Keratinocyte (primary cell): Measurements from ENCODE around the gene TMEM132E. TPM values are rescaled to one million over a fixed set of nuclear protein-coding genes. Genes with fewer than 3 reads are reported as not detected.

ENCODE experiments used
- DNase-seq: peaks from one replicate; pipeline ENCODE4 v3.0.0-alpha.2; 2011; ENCODE audit warnings: low read depth, missing footprints, low spot score
- FAIRE-seq: peaks from 2 replicates; lab custom pipeline; 2011; peaks lifted over from hg19 to GRCh38; lab: Jason Lieb, UNC
- H2AFZ ChIP-seq: 2 replicates; pipeline ENCODE4 v1.6.0; 2012; ENCODE audit warnings: low read length, control low read depth, inconsistent platforms; ENCODE audit not compliant: control insufficient read depth
- H3K27ac ChIP-seq: 2 replicates; pipeline ENCODE4 v1.5.1; 2011; ENCODE audit warnings: low read length; ENCODE audit not compliant: control insufficient read depth, insufficient read depth
- H3K27me3 ChIP-seq: 3 replicates; pipeline ENCODE4 v1.6.0; 2011; ENCODE audit warnings: low read length; ENCODE audit not compliant: control insufficient read depth, insufficient read depth; ENCODE audit errors: extremely low read depth
- H3K36me3 ChIP-seq, 2 experiments: 2 replicates in 1 of 2; 3 replicates in 1 of 2; pipeline ENCODE4 v1.5.1; 2011; ENCODE audit warnings: low read length in 2 of 2, mild to moderate bottlenecking in 1 of 2; ENCODE audit not compliant: control insufficient read depth in 2 of 2, insufficient read depth in 2 of 2; ENCODE audit errors: extremely low read depth in 1 of 2
- H3K4me1 ChIP-seq: 3 replicates; pipeline ENCODE4 v1.5.1; 2011; ENCODE audit warnings: low read length; ENCODE audit not compliant: control insufficient read depth, insufficient read depth; ENCODE audit errors: extremely low read depth
- H3K4me2 ChIP-seq: 3 replicates; pipeline ENCODE4 v1.6.0; 2011; ENCODE audit warnings: low read depth, low read length; ENCODE audit not compliant: control insufficient read depth, insufficient read depth; ENCODE audit errors: extremely low read depth
- H3K4me3 ChIP-seq, 3 experiments: fragments of 200-600 bp in 1 of 3; sonication (generic) in 1 of 3; 2 replicates in 2 of 3; 3 replicates in 1 of 3; pipeline ENCODE4 v1.5.1; 2011 to 2016; ENCODE audit warnings: low read length in 3 of 3, mild to moderate bottlenecking in 3 of 3, control low read depth in 2 of 3, inconsistent platforms in 1 of 3, low read depth in 1 of 3, mixed read lengths in 1 of 3, mixed run types in 1 of 3, moderate library complexity in 1 of 3; ENCODE audit not compliant: control insufficient read depth in 2 of 3, insufficient read depth in 2 of 3; ENCODE audit errors: extremely low read depth in 1 of 3
- H3K79me2 ChIP-seq: 2 replicates; pipeline ENCODE4 v1.6.0; 2012; ENCODE audit warnings: low read length; ENCODE audit not compliant: control insufficient read depth, insufficient read depth
- H3K9ac ChIP-seq: 3 replicates; pipeline ENCODE4 v1.6.0; 2011; ENCODE audit warnings: low read length; ENCODE audit not compliant: control insufficient read depth, insufficient read depth; ENCODE audit errors: extremely low read depth
- H3K9me1 ChIP-seq: 3 replicates; pipeline ENCODE4 v1.6.0; 2011; ENCODE audit warnings: low read length; ENCODE audit not compliant: control insufficient read depth, insufficient read depth; ENCODE audit errors: extremely low read depth
- H3K9me3 ChIP-seq: 2 replicates; pipeline ENCODE4 v1.5.1; 2012; ENCODE audit warnings: low read depth, low read length; ENCODE audit not compliant: control insufficient read depth
- H4K20me1 ChIP-seq: 3 replicates; pipeline ENCODE4 v1.6.0; 2011; ENCODE audit warnings: low read length; ENCODE audit not compliant: control insufficient read depth, insufficient read depth; ENCODE audit errors: extremely low read depth
- EZH2 ChIP-seq: IDR thresholded peaks from one replicate; pipeline ENCODE4 v1.6.1; 2012; ENCODE audit warnings: inconsistent platforms, mild to moderate bottlenecking, low read length, moderate library complexity
- dilution Hi-C: fragments of 300-500 bp; cut with MboI; formaldehyde crosslinking; loops from one replicate; pipeline ENCODE4 v1.7.0; 2020; ENCODE audit warnings: low sequenced_read_pairs; ENCODE audit not compliant: extremely low pct_ligation_motif_present
- polyA plus RNA-seq, 5 experiments: library from polyadenylated mRNA; depleted of rRNA in 3 of 5; stranded (reverse) in 3 of 5; stranded (forward) in 1 of 5; unstranded in 1 of 5; fragments of >200 nt; gene quantifications; 1 replicate in 1 of 5; 2 replicates in 3 of 5; 3 replicates in 1 of 5; pipeline versions ENCODE4 v1.2.1 to v1.2.3, GENCODE V29; 2011 to 2012; ENCODE audit warnings: missing spikeins in 2 of 5, low read depth in 1 of 5, low replicate concordance in 1 of 5
- TF ChIP-seq, protein P1 (sequence below), 3 experiments: IDR thresholded peaks in 1 of 3; conservative IDR thresholded peaks in 1 of 3; optimal IDR thresholded peaks in 1 of 3; 2 replicates in 2 of 3; 3 replicates in 1 of 3; pipeline versions ENCODE3 to v1.5.1; 2011; ENCODE audit warnings: low read length in 3 of 3, mild to moderate bottlenecking in 3 of 3, moderate library complexity in 2 of 3, control low read depth in 1 of 3, inconsistent platforms in 1 of 3; ENCODE audit not compliant: insufficient read depth in 2 of 3; ENCODE audit errors: extremely low read depth in 1 of 3

TMEM132E gene
- polyA plus RNA-seq, 1 donor (not counting 4 experiments of a cell fraction or from before 2014, with no cell fraction given): not detected

DNA sequence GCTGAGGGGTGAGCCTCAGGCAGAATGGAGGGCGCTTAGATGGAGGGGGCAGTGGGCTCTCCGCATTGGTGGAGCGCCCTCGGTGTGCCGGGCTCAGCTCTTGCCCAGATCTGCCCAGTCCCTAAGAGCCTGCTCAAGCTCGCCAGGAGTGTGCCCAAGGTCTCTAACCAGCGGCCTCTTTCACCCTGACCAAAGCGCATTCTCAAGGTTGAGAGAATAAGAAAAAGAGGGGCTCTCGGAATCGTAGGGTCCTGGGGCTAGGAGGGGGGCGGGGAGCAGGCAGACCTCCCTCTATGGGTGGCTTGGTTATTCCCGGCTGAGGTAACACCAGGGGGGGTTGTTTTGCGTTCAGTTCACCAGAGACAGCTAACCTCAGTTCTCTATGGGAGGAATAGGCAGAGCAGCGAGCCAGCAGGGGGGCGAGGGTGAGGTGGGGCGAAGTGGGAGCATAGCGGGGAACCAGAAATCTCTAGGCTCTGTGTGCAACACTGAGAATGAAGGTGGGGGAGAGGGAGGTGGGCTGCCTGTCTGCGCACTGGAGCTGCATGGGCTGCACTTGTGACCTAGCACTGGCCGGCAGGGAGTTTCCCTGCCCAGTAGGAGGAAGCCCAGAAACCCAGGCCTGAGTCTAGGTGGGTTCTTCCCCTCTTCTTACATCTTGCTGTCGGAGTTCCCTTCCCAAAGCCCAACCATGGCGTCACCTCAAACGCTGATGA is 3.0 kb downstream of the TMEM132E start:
- H3K27ac ChIP-seq: no peak overlapping the region
- TF ChIP-seq, protein P1, sequence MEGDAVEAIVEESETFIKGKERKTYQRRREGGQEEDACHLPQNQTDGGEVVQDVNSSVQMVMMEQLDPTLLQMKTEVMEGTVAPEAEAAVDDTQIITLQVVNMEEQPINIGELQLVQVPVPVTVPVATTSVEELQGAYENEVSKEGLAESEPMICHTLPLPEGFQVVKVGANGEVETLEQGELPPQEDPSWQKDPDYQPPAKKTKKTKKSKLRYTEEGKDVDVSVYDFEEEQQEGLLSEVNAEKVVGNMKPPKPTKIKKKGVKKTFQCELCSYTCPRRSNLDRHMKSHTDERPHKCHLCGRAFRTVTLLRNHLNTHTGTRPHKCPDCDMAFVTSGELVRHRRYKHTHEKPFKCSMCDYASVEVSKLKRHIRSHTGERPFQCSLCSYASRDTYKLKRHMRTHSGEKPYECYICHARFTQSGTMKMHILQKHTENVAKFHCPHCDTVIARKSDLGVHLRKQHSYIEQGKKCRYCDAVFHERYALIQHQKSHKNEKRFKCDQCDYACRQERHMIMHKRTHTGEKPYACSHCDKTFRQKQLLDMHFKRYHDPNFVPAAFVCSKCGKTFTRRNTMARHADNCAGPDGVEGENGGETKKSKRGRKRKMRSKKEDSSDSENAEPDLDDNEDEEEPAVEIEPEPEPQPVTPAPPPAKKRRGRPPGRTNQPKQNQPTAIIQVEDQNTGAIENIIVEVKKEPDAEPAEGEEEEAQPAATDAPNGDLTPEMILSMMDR (optimal IDR thresholded peaks at IDR 0.05 in 1 of 3, IDR thresholded peaks at IDR 0.05 in 1 of 3, conservative IDR thresholded peaks at IDR 0.05 in 1 of 3; ENCODE audit: extremely low read depth in 1 of 3, insufficient read depth in 2 of 3, low read length in 3 of 3): no peak
- TF ChIP-seq EZH2: peak; percentile 43
- no peaks in the 10 kb centered on the region for H4K20me1 ChIP-seq
- H3K27me3 ChIP-seq: peaks cover 87% of the 10 kb centered on the region
- peaks cover 3% of the 10 kb centered on the region for H3K4me1 ChIP-seq
- H2AFZ ChIP-seq: no peak overlapping the region
- DNase-seq: no peak
- no peaks in the 10 kb centered on the region for H3K9me3 ChIP-seq
- no peak overlapping the region for H3K4me3 ChIP-seq
- H3K79me2 ChIP-seq: no peaks in the 10 kb centered on the region
- no peak overlapping the region for H3K9ac ChIP-seq
- H3K36me3 ChIP-seq: no peaks in the 10 kb centered on the region
- no peak for FAIRE-seq
- no peak overlapping the region for H3K4me2 ChIP-seq
- H3K9me1 ChIP-seq: no peaks in the 10 kb centered on the region
- dilution Hi-C loops: no loop called here

DNA sequence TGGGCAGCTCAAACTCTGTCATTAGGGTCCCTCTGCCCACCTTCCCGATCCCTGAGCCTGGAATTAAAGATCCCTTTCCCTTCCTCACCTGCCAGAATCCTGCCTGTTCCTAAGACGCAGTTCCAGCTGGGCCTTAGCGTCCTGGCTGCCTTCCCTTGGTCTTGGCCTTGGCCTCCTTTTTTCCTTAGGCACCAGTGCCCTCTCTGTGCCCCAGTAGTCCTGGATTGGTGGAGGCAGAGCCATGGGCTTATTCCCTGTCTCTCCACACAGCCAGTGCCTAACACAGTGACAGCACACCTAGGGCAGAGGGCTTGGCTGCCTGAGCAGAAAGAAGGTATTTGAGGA is 3.5 kb downstream of the TMEM132E start:
- H3K9me1 ChIP-seq: no peaks in the 10 kb centered on the region
- no peak overlapping the region for H3K27ac ChIP-seq
- TF ChIP-seq, protein P1 (optimal IDR thresholded peaks at IDR 0.05 in 1 of 3, IDR thresholded peaks at IDR 0.05 in 1 of 3, conservative IDR thresholded peaks at IDR 0.05 in 1 of 3; ENCODE audit: extremely low read depth in 1 of 3, insufficient read depth in 2 of 3, low read length in 3 of 3): no peak
- TF ChIP-seq EZH2: peak; percentile 8
- dilution Hi-C loops: no loop called here
- FAIRE-seq (no peak), DNase-seq (no peak)
- H3K4me3 ChIP-seq: no peak overlapping the region
- H3K79me2 ChIP-seq: no peaks in the 10 kb centered on the region
- no peaks in the 10 kb centered on the region for H3K36me3 ChIP-seq
- no peak overlapping the region for H2AFZ ChIP-seq
- H3K4me2 ChIP-seq: no peak overlapping the region
- H3K27me3 ChIP-seq: peaks cover 82% of the 10 kb centered on the region
- peaks cover 3% of the 10 kb centered on the region for H3K4me1 ChIP-seq
- no peaks in the 10 kb centered on the region for H4K20me1 ChIP-seq
- no peaks in the 10 kb centered on the region for H3K9me3 ChIP-seq
- H3K9ac ChIP-seq: no peak overlapping the region
